Dendritic cell treated with granulocyte-macrophage colony-stimulating factor and Interleukin-4, amounts not matched to agents 40 ng/mL and 50 ng/mL, for 4 days (primary cell): Measurements from ENCODE around the gene IFT81.
"Not testable (repeated sequence)": the region's sequence is repeated elsewhere in the genome, so short reads cannot be mapped to it uniquely, and the experiment has no call there.

Experiments
- H3K27ac Mint-ChIP-seq: one replicate; pipeline ENCODE4 v1.8.0; 2022; ENCODE audit warnings: mild to moderate bottlenecking, mixed read lengths
- H3K27me3 Mint-ChIP-seq: one replicate; pipeline ENCODE4 v1.8.0; 2022; ENCODE audit warnings: mild to moderate bottlenecking, mixed read lengths
- H3K36me3 Mint-ChIP-seq: one replicate; pipeline ENCODE4 v1.8.0; 2022; ENCODE audit warnings: low read depth, mixed read lengths
- H3K4me1 Mint-ChIP-seq: one replicate; pipeline ENCODE4 v1.8.0; 2022; ENCODE audit warnings: low read depth, mixed read lengths
- H3K4me3 Mint-ChIP-seq: one replicate; pipeline ENCODE4 v1.8.0; 2022; ENCODE audit warnings: mild to moderate bottlenecking, moderate library complexity, mixed read lengths
- H3K9me3 Mint-ChIP-seq: one replicate; pipeline ENCODE4 v1.8.0; 2022; ENCODE audit warnings: mixed read lengths
- intact Hi-C: fragments of 100-400 bp; cut with micrococcal nuclease; formaldehyde crosslinking; loops from one replicate; pipeline ENCODE4 v1.15.0; 2022

The IFT81 gene

GRCh38 chr12:110114528-110114937 is 9.6 kb upstream of the IFT81 start:
- Mint-ChIP-seq H3K9me3 (no peaks in the 10 kb centered on the region), H3K4me3 (no peak overlapping the region), H3K27me3 (no peaks in the 10 kb centered on the region), H3K36me3 (no peaks in the 10 kb centered on the region), H3K4me1 (peaks cover 14% of the 10 kb centered on the region), H3K27ac (peak overlapping the region; percentile 61)
- intact Hi-C loops: no loop called here

- H3K36me3 Mint-ChIP-seq: no peaks in the 10 kb centered on the region
- H3K27ac Mint-ChIP-seq: no peak overlapping the region
- peaks cover 15% of the 10 kb centered on the region for H3K4me1 Mint-ChIP-seq
- no peak overlapping the region for H3K4me3 Mint-ChIP-seq
- no peaks in the 10 kb centered on the region for H3K27me3 Mint-ChIP-seq
- H3K9me3 Mint-ChIP-seq: no peaks in the 10 kb centered on the region
- intact Hi-C loops: no loop called here
These were observed 8.5 kb upstream of the IFT81 start for GRCh38 chr12:110115675-110116074.

- no peak overlapping the region for H3K4me3 Mint-ChIP-seq
- intact Hi-C loops: no loop called here
- H3K27ac Mint-ChIP-seq: no peak overlapping the region
- H3K4me1 Mint-ChIP-seq: peaks cover 18% of the 10 kb centered on the region
- H3K36me3 Mint-ChIP-seq: no peaks in the 10 kb centered on the region
- H3K27me3 Mint-ChIP-seq: no peaks in the 10 kb centered on the region
- H3K9me3 Mint-ChIP-seq: no peaks in the 10 kb centered on the region
These were observed 7.5 kb upstream of the IFT81 start for GRCh38 chr12:110116623-110117022.

- H3K9me3 Mint-ChIP-seq, H3K27me3 Mint-ChIP-seq, H3K27ac Mint-ChIP-seq, H3K36me3 Mint-ChIP-seq, intact Hi-C loops, H3K4me3 Mint-ChIP-seq: not testable (repeated sequence)
- H3K4me1 Mint-ChIP-seq: peaks cover 15% of the 10 kb centered on the region
These were observed 6.9 kb upstream of the IFT81 start for GRCh38 chr12:110117210-110117609.

GRCh38 chr12:110117956-110118685 is 6.0 kb upstream of the IFT81 start:
- H3K4me1 Mint-ChIP-seq: peaks cover 21% of the 10 kb centered on the region

GRCh38 chr12:110122929-110123328 is 1.2 kb upstream of the IFT81 start:
- peaks cover 25% of the 10 kb centered on the region for H3K4me1 Mint-ChIP-seq
- intact Hi-C loops: no loop called here
- no peak overlapping the region for H3K27ac Mint-ChIP-seq
- no peaks in the 10 kb centered on the region for H3K9me3 Mint-ChIP-seq
- no peak overlapping the region for H3K4me3 Mint-ChIP-seq
- H3K36me3 Mint-ChIP-seq: no peaks in the 10 kb centered on the region
- no peaks in the 10 kb centered on the region for H3K27me3 Mint-ChIP-seq

More at GRCh38 chr12:110117956-110118685, 6.0 kb upstream of the IFT81 start:
- intact Hi-C loops: no loop called here
- Mint-ChIP-seq H3K27me3 (no peaks in the 10 kb centered on the region), H3K9me3 (no peaks in the 10 kb centered on the region), H3K4me3 (no peak overlapping the region), H3K36me3 (no peaks in the 10 kb centered on the region), H3K27ac (no peak overlapping the region)

- H3K27ac Mint-ChIP-seq: peak overlapping the region; percentile 80
- H3K4me3 Mint-ChIP-seq: peak overlapping the region; percentile 84
- H3K4me1 Mint-ChIP-seq: peaks cover 20% of the 10 kb centered on the region
These were observed 263 bp upstream of the IFT81 start for GRCh38 chr12:110123919-110124268.

GRCh38 chr12:110126557-110126956 is 2.4 kb downstream of the IFT81 start:
- H3K4me1 Mint-ChIP-seq: peaks cover 11% of the 10 kb centered on the region
- intact Hi-C loops: no loop called here
- no peaks in the 10 kb centered on the region for H3K9me3 Mint-ChIP-seq
- H3K36me3 Mint-ChIP-seq: no peaks in the 10 kb centered on the region
- no peak overlapping the region for H3K27ac Mint-ChIP-seq
- H3K4me3 Mint-ChIP-seq: no peak overlapping the region
- no peaks in the 10 kb centered on the region for H3K27me3 Mint-ChIP-seq

More at GRCh38 chr12:110123919-110124268, 263 bp upstream of the IFT81 start:
- H3K9me3 Mint-ChIP-seq: no peaks in the 10 kb centered on the region
- no peaks in the 10 kb centered on the region for H3K36me3 Mint-ChIP-seq
- intact Hi-C loops: no loop called here
- no peaks in the 10 kb centered on the region for H3K27me3 Mint-ChIP-seq

- no peak overlapping the region for H3K4me3 Mint-ChIP-seq
- intact Hi-C loops: no loop called here
- H3K4me1 Mint-ChIP-seq: no peaks in the 10 kb centered on the region
- no peaks in the 10 kb centered on the region for H3K27me3 Mint-ChIP-seq
- no peak overlapping the region for H3K27ac Mint-ChIP-seq
- H3K9me3 Mint-ChIP-seq: no peaks in the 10 kb centered on the region
- no peaks in the 10 kb centered on the region for H3K36me3 Mint-ChIP-seq
These were observed 10.7 kb downstream of the IFT81 start for GRCh38 chr12:110134691-110135411.

- Mint-ChIP-seq H3K36me3 (no peaks in the 10 kb centered on the region), H3K4me1 (no peaks in the 10 kb centered on the region), H3K27me3 (no peaks in the 10 kb centered on the region), H3K9me3 (no peaks in the 10 kb centered on the region), H3K27ac (no peak overlapping the region), H3K4me3 (no peak overlapping the region)
- intact Hi-C loops: no loop called here
These were observed 11.6 kb downstream of the IFT81 start for GRCh38 chr12:110135806-110136205.

- no peak overlapping the region for H3K4me3 Mint-ChIP-seq
- H3K27ac Mint-ChIP-seq: no peak overlapping the region
- H3K4me1 Mint-ChIP-seq: no peaks in the 10 kb centered on the region
- no peaks in the 10 kb centered on the region for H3K9me3 Mint-ChIP-seq
- intact Hi-C loops: no loop called here
- no peaks in the 10 kb centered on the region for H3K27me3 Mint-ChIP-seq
- no peaks in the 10 kb centered on the region for H3K36me3 Mint-ChIP-seq
These were observed 13.6 kb downstream of the IFT81 start for GRCh38 chr12:110137786-110138185.

GRCh38 chr12:110141389-110141788 is 17.2 kb downstream of the IFT81 start:
- H3K4me3 Mint-ChIP-seq: no peak overlapping the region
- H3K4me1 Mint-ChIP-seq: no peaks in the 10 kb centered on the region
- no peaks in the 10 kb centered on the region for H3K36me3 Mint-ChIP-seq
- H3K27me3 Mint-ChIP-seq: no peaks in the 10 kb centered on the region
- intact Hi-C loops: no loop called here
- H3K9me3 Mint-ChIP-seq: no peaks in the 10 kb centered on the region
- H3K27ac Mint-ChIP-seq: no peak overlapping the region

GRCh38 chr12:110146986-110147385 is 22.8 kb downstream of the IFT81 start:
- Mint-ChIP-seq H3K9me3 (no peaks in the 10 kb centered on the region), H3K4me3 (no peak overlapping the region), H3K27ac (no peak overlapping the region), H3K4me1 (peaks cover 10% of the 10 kb centered on the region), H3K36me3 (no peaks in the 10 kb centered on the region), H3K27me3 (no peaks in the 10 kb centered on the region)
- intact Hi-C loops: no loop called here

GRCh38 chr12:110149086-110149660 is 25.0 kb downstream of the IFT81 start:
- intact Hi-C loops: no loop called here
- Mint-ChIP-seq H3K4me1 (peaks cover 10% of the 10 kb centered on the region), H3K27ac (peak overlapping the region; percentile 27), H3K27me3 (no peaks in the 10 kb centered on the region), H3K9me3 (no peaks in the 10 kb centered on the region), H3K4me3 (no peak overlapping the region), H3K36me3 (no peaks in the 10 kb centered on the region)
